Peyer's patch (tissue), 4 donors: Measurements from ENCODE around the gene LINS1. TPM values are rescaled to one million over a fixed set of nuclear protein-coding genes. Genes with fewer than 3 reads are reported as not detected.
A peak's percentile ranks its signal among the peaks of the same experiment; 100 is the strongest.

Experiments used
- DNase-seq, 3 donors: peaks; one replicate each; pipeline ENCODE4 v3.0.0-alpha.2; 2017 to 2019
- H3K27ac ChIP-seq, 4 donors: fragments of 200-600 bp; sonication (generic); one replicate each; pipeline ENCODE4 v1.5.1; 2016 to 2019
- H3K27me3 ChIP-seq, 2 donors: fragments of 200-600 bp; sonication (generic); one replicate each; pipeline ENCODE4 v1.5.1; 2019
- H3K36me3 ChIP-seq, 3 donors: fragments of 200-600 bp; sonication (generic); one replicate each; pipeline ENCODE4 v1.5.1; 2016 to 2019
- H3K4me1 ChIP-seq, 4 donors: fragments of 200-600 bp; sonication (generic); one replicate each; pipeline ENCODE4 v1.5.1; 2016 to 2019
- H3K4me3 ChIP-seq, 4 donors: fragments of 200-600 bp; sonication (generic); 1 replicate in 3 of 4; 2 replicates in 1 of 4; pipeline ENCODE4 v1.5.1; 2016 to 2019; ENCODE audit warnings: mild to moderate bottlenecking in 1 of 4
- H3K9me3 ChIP-seq, 4 donors: fragments of 200-600 bp; sonication (generic); one replicate each; pipeline ENCODE4 v1.5.1; 2016 to 2019; ENCODE audit warnings: mild to moderate bottlenecking in 1 of 4
- CTCF ChIP-seq, 6 experiments: fragments of 450-650 bp in 4 of 6; fragments of 200-600 bp in 2 of 6; sonication (generic) in 1 of 6; IDR thresholded peaks; one replicate each; pipeline ENCODE4 v1.5.1; 2017 to 2019; ENCODE audit warnings: antibody characterized with exemption in 6 of 6, mild to moderate bottlenecking in 3 of 6, moderate library complexity in 1 of 6
- POLR2A ChIP-seq, 2 donors: fragments of 450-650 bp; IDR thresholded peaks; one replicate each; pipeline ENCODE4 v1.5.1; 2017; ENCODE audit warnings: antibody characterized with exemption in 2 of 2, mild to moderate bottlenecking in 2 of 2, moderate library complexity in 2 of 2
- total RNA-seq, 4 donors: library from RNA; depleted of rRNA; stranded (reverse); fragments of >200 nt; gene quantifications; one replicate each; pipeline ENCODE4 v1.1.0, GENCODE V29; 2016

LINS1 gene
- total RNA-seq, 4 donors from 2014 or later: 12.2 to 32.2 (median 21.5) TPM

GRCh38 chr15:100588638-100589242, 13.2 kb downstream of the LINS1 start:
- TF ChIP-seq POLR2A (IDR thresholded peaks at IDR 0.05): no peak
- TF ChIP-seq CTCF (IDR thresholded peaks at IDR 0.05): no peak
- Histone ChIP-seq H3K36me3 (no peaks in the 10 kb centered on the region), H3K27ac (no peak overlapping the region), H3K4me3 (no peak overlapping the region), H3K9me3 (peaks cover 0 to 4% (median 0%) of the 10 kb centered on the region in 4 donors), H3K4me1 (no peaks in the 10 kb centered on the region), H3K27me3 (no peaks in the 10 kb centered on the region)
- no peak for DNase-seq

GRCh38 chr15:100580414-100580813, 21.6 kb downstream of the LINS1 start:
- no peak overlapping the region for H3K27ac ChIP-seq
- no peaks in the 10 kb centered on the region for H3K9me3 ChIP-seq
- DNase-seq: no peak
- no peaks in the 10 kb centered on the region for H3K27me3 ChIP-seq
- no peak overlapping the region for H3K4me3 ChIP-seq
- no peaks in the 10 kb centered on the region for H3K4me1 ChIP-seq
- no peak for TF ChIP-seq POLR2A (IDR thresholded peaks at IDR 0.05)
- no peak for TF ChIP-seq CTCF (IDR thresholded peaks at IDR 0.05)
- no peaks in the 10 kb centered on the region for H3K36me3 ChIP-seq

- Histone ChIP-seq H3K27ac (no peak overlapping the region), H3K4me1 (no peaks in the 10 kb centered on the region), H3K27me3 (no peaks in the 10 kb centered on the region), H3K9me3 (no peaks in the 10 kb centered on the region), H3K4me3 (no peak overlapping the region), H3K36me3 (peaks cover 0 to 16% (median 0%) of the 10 kb centered on the region in 3 donors)
- DNase-seq: no peak
- no peak for TF ChIP-seq POLR2A (IDR thresholded peaks at IDR 0.05)
- TF ChIP-seq CTCF (IDR thresholded peaks at IDR 0.05): no peak
These were observed 28.5 kb downstream of the LINS1 start for GRCh38 chr15:100573526-100573925.

- no peak overlapping the region for H3K27ac ChIP-seq
- H3K4me3 ChIP-seq: no peak overlapping the region
- H3K27me3 ChIP-seq: no peaks in the 10 kb centered on the region
- peaks cover 0 to 16% (median 0%) of the 10 kb centered on the region in 3 donors for H3K36me3 ChIP-seq
- TF ChIP-seq POLR2A (IDR thresholded peaks at IDR 0.05) (no peak), CTCF (IDR thresholded peaks at IDR 0.05) (peak in 5 of 6 experiments; percentile 21 to 53 (median 41))
- DNase-seq: no peak
- no peaks in the 10 kb centered on the region for H3K9me3 ChIP-seq
- no peaks in the 10 kb centered on the region for H3K4me1 ChIP-seq
These were observed 29.5 kb downstream of the LINS1 start for GRCh38 chr15:100572362-100572983.

- Histone ChIP-seq H3K27ac (no peak overlapping the region), H3K27me3 (no peaks in the 10 kb centered on the region), H3K4me1 (no peaks in the 10 kb centered on the region), H3K9me3 (no peaks in the 10 kb centered on the region), H3K36me3 (peaks cover 0 to 16% (median 0%) of the 10 kb centered on the region in 3 donors), H3K4me3 (no peak overlapping the region)
- no peak for DNase-seq
- no peak for TF ChIP-seq CTCF (IDR thresholded peaks at IDR 0.05)
- TF ChIP-seq POLR2A (IDR thresholded peaks at IDR 0.05): no peak
These were observed 30.3 kb downstream of the LINS1 start for GRCh38 chr15:100571592-100572167.
